OCI-LY1 (cell line): ENCODE measurements around the gene CCDC68.

Source experiments
- CTCF ChIP-seq: fragments of 200-600 bp; sonication (generic), shearing (Covaris generic); IDR thresholded peaks from 2 replicates; pipeline ENCODE4 v1.5.1; 2017; ENCODE audit warnings: mild to moderate bottlenecking, antibody characterized with exemption, low read length, moderate library complexity, mixed read lengths
- EZH2 ChIP-seq: fragments of 200-600 bp; sonication (generic), shearing (Covaris generic); IDR thresholded peaks from 2 replicates; pipeline ENCODE4 v1.8.0; 2017; ENCODE audit warnings: borderline replicate concordance, mixed run types, mild to moderate bottlenecking, antibody characterized with exemption, low read length, moderate library complexity, mixed read lengths

DNA sequence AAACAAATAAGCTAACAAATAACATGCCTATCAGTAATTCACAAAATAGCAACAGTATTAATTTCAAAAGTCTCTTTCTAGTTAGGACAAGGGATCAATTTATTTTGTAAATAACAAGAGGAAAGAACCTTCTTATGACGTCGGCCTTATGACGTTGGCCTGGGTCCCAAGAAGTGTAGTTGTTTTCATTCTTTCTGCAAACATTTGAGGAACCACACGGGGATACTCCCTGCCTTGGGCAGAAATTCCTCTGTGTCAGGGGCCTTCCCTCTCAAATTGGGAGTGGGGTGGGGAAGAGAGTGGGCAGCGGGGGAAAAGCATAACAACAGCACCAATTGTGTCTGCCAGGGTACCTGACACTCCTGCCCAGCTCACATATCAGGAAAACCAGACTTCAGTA, 1.3 kb downstream of the CCDC68 start:
- no peak for TF ChIP-seq CTCF
- no peak for TF ChIP-seq EZH2
